T-helper 2 cell treated with Interferon-gamma antibody and Interleukin-4, amounts not matched to agents 5 μg/mL and 100 μg/mL, for 36 hours (primary cell): ENCODE measurements around the gene TGM3.
"Not testable (repeated sequence)": the region's sequence is repeated elsewhere in the genome, so short reads cannot be mapped to it uniquely, and the experiment has no call there.

Experiments
- DNase-seq: peaks from one replicate; pipeline ENCODE4 v3.0.0; 2021; ENCODE audit warnings: low spot score
- H3K27ac Mint-ChIP-seq: one replicate; pipeline ENCODE4 v1.8.0; 2021; ENCODE audit warnings: mild to moderate bottlenecking, mixed read lengths
- H3K27me3 Mint-ChIP-seq: one replicate; pipeline ENCODE4 v1.8.0; 2021; ENCODE audit warnings: low read depth, mixed read lengths
- H3K36me3 Mint-ChIP-seq: one replicate; pipeline ENCODE4 v1.8.0; 2021; ENCODE audit warnings: low read depth, mixed read lengths
- H3K4me1 Mint-ChIP-seq: one replicate; pipeline ENCODE4 v1.8.0; 2021; ENCODE audit warnings: low read depth, mixed read lengths
- H3K4me3 Mint-ChIP-seq: one replicate; pipeline ENCODE4 v1.8.0; 2022; ENCODE audit warnings: mild to moderate bottlenecking, moderate library complexity, mixed read lengths
- H3K9me3 Mint-ChIP-seq: one replicate; pipeline ENCODE4 v1.8.0; 2021; ENCODE audit warnings: mixed read lengths

TGM3 gene

DNA sequence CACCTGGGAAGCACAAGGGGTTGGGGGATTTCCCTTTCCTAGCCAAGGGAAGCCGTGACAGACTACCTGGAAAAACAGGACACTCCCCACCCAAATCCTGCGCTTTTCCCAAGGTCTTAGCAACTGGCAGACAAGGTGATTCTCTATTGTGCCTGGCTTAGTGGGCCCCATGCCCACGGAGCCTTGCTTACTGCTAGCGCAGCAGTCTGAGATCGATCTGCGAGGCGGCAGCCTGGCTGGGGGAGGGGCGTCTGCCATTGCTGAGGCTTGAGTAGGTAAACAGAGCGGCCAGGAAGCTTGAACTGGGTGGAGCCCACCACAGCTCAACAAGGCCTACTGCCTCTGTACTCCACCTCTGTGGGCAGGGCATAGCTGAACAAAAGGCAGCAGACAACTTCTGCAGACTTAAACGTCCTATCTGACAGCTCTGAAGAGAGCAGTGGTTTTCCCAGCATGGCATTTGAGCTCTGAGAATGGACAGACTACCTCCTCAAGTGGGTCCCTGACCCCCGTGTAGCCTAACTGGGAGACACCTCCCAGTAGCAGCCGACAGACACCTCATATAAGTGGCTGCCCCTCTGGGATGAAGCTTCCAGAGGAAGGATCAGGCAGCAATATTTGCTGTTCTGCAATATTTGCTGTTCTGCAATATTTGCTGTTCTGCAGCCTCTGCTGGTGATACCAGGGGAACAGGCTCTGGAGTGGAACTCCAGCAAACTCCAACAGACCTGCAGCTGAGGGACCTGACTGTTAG, 31.0 kb upstream of the TGM3 start:
- peaks cover 29% of the 10 kb centered on the region for H3K27me3 Mint-ChIP-seq
- H3K4me3 Mint-ChIP-seq, H3K36me3 Mint-ChIP-seq, H3K4me1 Mint-ChIP-seq, H3K9me3 Mint-ChIP-seq, DNase-seq, H3K27ac Mint-ChIP-seq: not testable (repeated sequence)

DNA sequence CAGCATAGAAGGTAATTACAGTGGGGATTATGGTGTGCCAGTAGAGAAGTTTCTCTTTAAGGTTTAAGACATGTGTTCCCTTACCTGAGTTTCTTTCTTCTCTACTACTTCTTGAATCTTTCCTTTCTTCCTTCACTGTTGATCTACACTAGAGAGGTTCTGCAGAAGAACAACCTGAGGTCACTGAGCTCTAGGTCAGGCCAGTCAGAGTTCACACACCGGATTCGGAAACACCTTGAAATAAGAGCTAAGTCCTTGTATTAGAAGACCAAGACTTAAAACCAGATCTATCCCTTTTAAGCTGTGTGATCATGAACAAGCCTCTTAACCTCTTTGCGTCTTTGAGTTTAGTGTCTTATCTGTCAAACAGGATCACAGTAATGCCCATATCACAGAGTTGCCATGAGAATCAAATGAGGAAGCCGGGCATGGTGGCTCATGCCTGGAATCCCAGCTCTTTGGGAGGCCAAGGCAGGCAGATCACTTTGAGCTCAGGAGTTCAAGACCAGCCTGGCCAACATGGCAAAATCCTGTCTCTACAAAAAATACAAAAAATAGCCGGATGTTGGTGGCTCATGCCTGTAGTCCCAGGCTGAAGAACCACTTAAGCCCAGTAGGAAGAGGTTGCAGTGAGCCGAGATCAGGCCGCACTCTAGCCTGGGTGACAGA, 22.0 kb upstream of the TGM3 start:
- H3K4me3 Mint-ChIP-seq: no peak overlapping the region
- H3K36me3 Mint-ChIP-seq: no peaks in the 10 kb centered on the region
- no peaks in the 10 kb centered on the region for H3K4me1 Mint-ChIP-seq
- H3K27ac Mint-ChIP-seq: no peak overlapping the region
- DNase-seq: no peak
- peaks cover 12% of the 10 kb centered on the region for H3K27me3 Mint-ChIP-seq
- H3K9me3 Mint-ChIP-seq: no peaks in the 10 kb centered on the region

DNA sequence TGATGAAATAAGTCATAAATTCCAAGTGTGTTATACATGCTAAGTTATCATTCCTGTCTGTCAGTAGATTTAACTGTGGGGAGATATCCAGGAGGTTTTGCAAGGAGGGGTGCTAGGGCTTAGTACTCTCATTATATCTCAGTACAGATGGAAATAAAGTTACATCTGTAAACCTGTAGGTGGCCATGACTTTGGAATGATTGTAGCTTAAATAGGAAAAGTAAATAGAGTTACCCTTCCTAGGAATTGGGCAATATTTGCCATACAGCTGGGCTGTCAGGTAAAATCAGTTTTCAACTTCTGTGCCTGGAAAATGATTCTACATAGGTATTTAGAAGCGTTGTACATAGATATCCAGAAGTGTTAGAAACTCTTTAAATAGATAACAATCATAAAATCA, 19.8 kb upstream of the TGM3 start:
- peaks cover 8% of the 10 kb centered on the region for H3K27me3 Mint-ChIP-seq
- no peaks in the 10 kb centered on the region for H3K36me3 Mint-ChIP-seq
- no peak overlapping the region for H3K4me3 Mint-ChIP-seq
- DNase-seq: no peak
- no peak overlapping the region for H3K27ac Mint-ChIP-seq
- H3K4me1 Mint-ChIP-seq: no peaks in the 10 kb centered on the region
- no peaks in the 10 kb centered on the region for H3K9me3 Mint-ChIP-seq

DNA sequence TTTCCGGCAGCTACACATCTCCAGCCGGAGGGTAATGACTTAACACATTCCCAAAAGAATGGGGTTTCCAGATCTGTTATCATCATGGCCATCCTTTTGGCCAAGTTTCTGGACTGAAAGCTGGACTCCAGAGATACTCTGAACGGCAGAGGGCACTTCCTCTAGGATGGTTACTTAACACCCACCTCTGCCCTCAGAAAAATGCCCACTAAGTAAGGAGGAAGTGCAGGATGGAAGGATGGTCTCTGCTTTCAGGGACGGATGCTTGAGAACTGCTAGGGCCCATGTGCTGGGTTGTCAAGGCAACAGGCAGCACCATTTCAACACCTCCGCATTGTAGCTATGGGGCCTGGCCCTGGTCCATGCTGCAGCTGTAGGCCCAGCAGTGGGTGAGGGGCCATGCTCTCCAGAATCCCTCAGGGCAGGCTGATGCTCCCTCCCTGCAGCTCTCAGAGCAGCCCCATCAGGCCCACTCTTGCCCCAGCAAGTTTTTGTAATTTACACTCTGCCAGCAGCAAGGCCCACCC, 16.5 kb upstream of the TGM3 start:
- Mint-ChIP-seq H3K9me3 (no peaks in the 10 kb centered on the region), H3K36me3 (no peaks in the 10 kb centered on the region), H3K27me3 (peaks cover 8% of the 10 kb centered on the region), H3K4me3 (no peak overlapping the region), H3K4me1 (no peaks in the 10 kb centered on the region), H3K27ac (no peak overlapping the region)
- DNase-seq: no peak

DNA sequence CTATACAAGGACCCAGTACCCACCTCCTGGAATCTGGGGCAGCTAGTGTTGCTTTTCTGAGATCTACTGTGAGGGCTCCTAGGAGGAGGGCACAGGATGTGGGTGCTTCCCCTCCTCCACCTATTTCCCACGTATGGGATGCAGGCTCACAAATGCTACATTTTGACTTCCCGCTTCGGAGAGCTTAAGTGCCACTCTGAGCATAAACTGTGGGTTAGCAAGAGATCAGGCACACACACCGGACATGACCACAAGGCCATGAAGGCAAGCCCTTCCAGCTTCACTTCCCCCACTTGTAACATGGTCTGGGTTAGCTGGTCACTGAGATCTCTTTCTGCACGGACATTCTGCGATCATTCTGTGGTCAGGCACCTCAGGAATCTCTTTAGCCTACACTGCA, 15.7 kb upstream of the TGM3 start:
- DNase-seq: no peak
- H3K9me3 Mint-ChIP-seq: no peaks in the 10 kb centered on the region
- H3K27ac Mint-ChIP-seq: no peak overlapping the region
- no peak overlapping the region for H3K4me3 Mint-ChIP-seq
- H3K27me3 Mint-ChIP-seq: peaks cover 8% of the 10 kb centered on the region
- H3K4me1 Mint-ChIP-seq: no peaks in the 10 kb centered on the region
- H3K36me3 Mint-ChIP-seq: no peaks in the 10 kb centered on the region

DNA sequence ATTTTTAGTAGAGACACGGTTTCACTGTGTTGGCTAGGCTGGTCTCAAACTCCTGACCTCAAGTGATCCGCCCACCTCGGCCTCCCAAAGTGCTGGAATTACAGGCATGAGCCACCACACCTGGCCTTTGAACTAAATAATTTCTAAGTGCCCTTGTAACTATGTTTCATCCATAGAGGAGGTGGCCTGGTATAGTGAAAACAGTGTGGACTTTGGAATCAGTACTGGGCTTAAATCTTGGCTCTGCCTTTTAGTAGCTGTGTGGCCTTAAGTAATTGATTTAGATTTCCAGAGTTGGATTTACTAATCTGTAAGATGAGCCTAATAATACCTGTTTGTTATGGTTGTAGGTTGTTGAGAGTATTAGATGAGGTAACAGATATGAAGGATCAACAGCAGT, 14.2 kb upstream of the TGM3 start:
- no peak for DNase-seq
- no peak overlapping the region for H3K27ac Mint-ChIP-seq
- H3K4me1 Mint-ChIP-seq: no peaks in the 10 kb centered on the region
- peaks cover 6% of the 10 kb centered on the region for H3K27me3 Mint-ChIP-seq
- no peaks in the 10 kb centered on the region for H3K36me3 Mint-ChIP-seq
- no peak overlapping the region for H3K4me3 Mint-ChIP-seq
- H3K9me3 Mint-ChIP-seq: no peaks in the 10 kb centered on the region

DNA sequence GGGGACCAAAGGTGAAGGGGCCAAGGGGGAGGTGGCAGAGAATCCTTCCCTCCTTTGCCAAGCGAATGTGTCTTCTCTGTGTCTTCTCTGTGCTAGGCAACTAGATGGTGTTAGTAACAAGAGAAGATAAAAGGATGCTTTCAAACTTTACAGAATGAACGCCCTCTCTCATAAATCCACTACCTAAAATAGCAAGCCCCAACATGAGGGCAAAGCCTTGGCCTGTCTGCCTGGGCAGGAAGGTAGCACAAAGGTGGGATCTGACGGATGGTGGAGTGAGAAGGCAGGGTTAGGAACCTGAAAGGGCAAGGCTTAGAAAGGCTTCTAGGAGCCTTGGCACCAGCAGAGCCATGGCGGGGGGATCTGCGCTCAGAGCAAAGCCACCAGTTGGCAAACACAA, 13.6 kb upstream of the TGM3 start:
- DNase-seq: no peak
- H3K27ac Mint-ChIP-seq: no peak overlapping the region
- H3K27me3 Mint-ChIP-seq: peaks cover 4% of the 10 kb centered on the region
- H3K4me3 Mint-ChIP-seq: no peak overlapping the region
- no peaks in the 10 kb centered on the region for H3K36me3 Mint-ChIP-seq
- no peaks in the 10 kb centered on the region for H3K4me1 Mint-ChIP-seq
- H3K9me3 Mint-ChIP-seq: no peaks in the 10 kb centered on the region

DNA sequence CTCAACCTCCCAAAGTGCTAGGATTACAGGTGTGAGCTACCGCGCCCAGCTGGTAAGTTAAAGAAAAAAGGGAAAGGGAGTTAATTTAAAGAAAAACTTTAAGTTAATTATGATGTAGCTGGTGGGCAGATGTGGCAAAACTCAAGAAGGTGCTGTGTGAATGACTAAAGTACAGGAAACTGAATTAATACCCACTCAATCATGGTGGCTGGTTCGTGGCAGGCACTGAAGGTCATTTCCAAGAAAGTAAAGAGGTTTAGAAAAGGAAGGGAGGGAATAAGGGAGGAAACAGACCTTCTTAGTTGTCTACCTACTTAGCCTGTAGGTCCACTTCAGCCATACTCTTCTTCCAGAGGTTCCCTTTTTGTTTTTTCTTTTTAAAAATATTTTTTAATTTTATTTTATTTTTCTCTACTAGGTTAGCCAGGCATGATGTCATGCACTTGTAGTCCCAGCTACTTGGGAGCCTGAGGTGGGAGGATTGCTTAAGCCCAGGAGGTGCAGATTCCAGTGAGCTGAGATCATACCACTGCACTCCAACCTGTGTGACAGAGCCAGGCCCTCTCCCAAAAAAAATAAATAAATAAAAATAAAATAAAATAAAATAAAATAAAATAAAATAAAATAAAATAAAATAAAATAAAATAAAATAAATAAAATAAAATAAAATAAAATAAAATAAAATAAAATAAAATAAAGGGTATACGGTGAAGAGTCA, 11.9 kb upstream of the TGM3 start:
- H3K4me1 Mint-ChIP-seq: peaks cover 3% of the 10 kb centered on the region

DNA sequence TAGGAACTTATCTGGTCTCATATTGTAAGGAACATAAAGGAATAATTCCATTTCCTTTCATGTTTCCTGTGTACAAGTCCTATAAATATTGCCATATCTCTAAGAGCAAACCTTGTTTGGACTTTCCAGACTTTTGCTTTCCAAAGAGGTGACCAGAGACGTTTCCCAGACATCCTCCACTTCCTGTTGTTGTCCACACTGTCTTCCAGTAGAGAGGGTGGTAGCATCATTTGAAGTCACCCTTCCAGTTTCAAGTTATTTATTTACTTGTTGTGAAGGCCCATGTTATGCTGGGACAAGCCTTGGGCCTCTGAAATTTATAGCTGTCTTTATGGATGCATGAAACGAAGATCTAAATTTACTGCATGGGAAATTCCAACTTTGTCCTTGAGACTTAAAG, 10.6 kb upstream of the TGM3 start:
- DNase-seq: no peak
- Mint-ChIP-seq H3K36me3 (no peaks in the 10 kb centered on the region), H3K9me3 (no peaks in the 10 kb centered on the region), H3K27ac (no peak overlapping the region), H3K27me3 (peaks cover 4% of the 10 kb centered on the region), H3K4me1 (peaks cover 6% of the 10 kb centered on the region), H3K4me3 (no peak overlapping the region)

More for the DNA sequence above, 11.9 kb upstream of the TGM3 start:
- DNase-seq: no peak
- Mint-ChIP-seq H3K4me3 (no peak overlapping the region), H3K27me3 (peaks cover 4% of the 10 kb centered on the region), H3K9me3 (no peaks in the 10 kb centered on the region), H3K36me3 (no peaks in the 10 kb centered on the region), H3K27ac (no peak overlapping the region)

DNA sequence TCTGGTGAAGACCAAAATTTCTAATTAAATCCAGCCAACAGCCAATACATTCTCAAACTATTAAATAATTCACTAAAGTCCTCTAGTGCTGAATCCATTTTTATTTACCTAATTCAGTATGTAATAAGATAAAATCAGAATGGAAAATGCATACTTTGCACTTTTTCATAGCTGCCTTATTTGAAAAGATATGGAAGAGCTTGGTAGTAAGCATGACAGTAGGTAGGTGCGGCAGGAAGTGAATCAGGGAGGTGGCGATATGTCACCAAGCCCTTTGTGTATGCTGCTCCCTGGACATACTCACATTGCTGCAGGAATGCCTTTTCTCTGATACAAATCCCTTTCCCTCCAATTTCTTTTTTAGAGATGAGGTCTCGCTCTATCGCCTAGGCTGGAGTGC, 10.2 kb upstream of the TGM3 start:
- DNase-seq: no peak
- Mint-ChIP-seq H3K4me1 (peaks cover 6% of the 10 kb centered on the region), H3K36me3 (no peaks in the 10 kb centered on the region), H3K27ac (no peak overlapping the region), H3K27me3 (peaks cover 4% of the 10 kb centered on the region), H3K4me3 (no peak overlapping the region), H3K9me3 (no peaks in the 10 kb centered on the region)

DNA sequence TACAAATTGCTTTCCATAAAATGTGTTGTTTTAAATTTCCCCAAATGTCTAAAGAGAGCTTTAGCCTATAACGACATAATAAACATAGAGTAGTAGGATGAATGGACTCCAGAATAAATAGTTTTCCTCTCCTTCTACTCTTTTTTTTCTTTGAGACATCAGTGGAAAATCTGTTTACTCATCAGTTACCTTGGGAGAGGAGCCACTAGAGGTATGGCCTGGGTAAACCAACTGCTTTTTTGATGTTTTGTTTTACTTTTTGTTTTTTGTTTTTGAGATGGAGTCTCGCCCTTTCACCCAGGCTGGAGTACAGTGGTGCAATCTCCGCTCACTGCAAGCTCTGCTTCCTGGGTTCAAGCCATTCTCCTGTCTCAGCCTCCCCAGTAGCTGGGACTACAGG, 8.3 kb upstream of the TGM3 start:
- no peaks in the 10 kb centered on the region for H3K27me3 Mint-ChIP-seq
- H3K9me3 Mint-ChIP-seq: no peaks in the 10 kb centered on the region
- peaks cover 6% of the 10 kb centered on the region for H3K4me1 Mint-ChIP-seq
- DNase-seq: no peak
- no peak overlapping the region for H3K27ac Mint-ChIP-seq
- no peaks in the 10 kb centered on the region for H3K36me3 Mint-ChIP-seq
- H3K4me3 Mint-ChIP-seq: no peak overlapping the region

DNA sequence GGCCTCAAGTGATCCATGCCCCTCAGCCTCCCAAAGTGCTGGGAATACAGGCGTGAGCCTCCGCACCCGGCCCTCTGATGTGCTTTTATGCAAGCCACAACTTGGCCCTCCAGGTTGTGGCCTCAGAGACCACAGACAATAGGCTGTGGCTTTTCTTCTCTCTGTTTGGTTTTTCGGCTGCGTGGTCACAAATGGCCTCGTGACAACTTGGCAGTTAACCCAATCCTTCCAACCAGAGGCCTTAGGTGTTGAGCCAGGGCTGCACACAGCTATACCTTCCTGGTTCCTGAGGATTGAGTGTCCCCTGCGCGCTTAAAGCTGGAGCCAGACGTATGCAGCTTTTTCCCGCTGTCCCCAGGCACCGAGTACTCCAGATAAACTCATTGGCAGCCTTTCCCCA, 6.3 kb upstream of the TGM3 start:
- Mint-ChIP-seq H3K4me3 (no peak overlapping the region), H3K9me3 (no peaks in the 10 kb centered on the region), H3K36me3 (no peaks in the 10 kb centered on the region), H3K27me3 (no peaks in the 10 kb centered on the region), H3K4me1 (peaks cover 6% of the 10 kb centered on the region), H3K27ac (no peak overlapping the region)
- no peak for DNase-seq

DNA sequence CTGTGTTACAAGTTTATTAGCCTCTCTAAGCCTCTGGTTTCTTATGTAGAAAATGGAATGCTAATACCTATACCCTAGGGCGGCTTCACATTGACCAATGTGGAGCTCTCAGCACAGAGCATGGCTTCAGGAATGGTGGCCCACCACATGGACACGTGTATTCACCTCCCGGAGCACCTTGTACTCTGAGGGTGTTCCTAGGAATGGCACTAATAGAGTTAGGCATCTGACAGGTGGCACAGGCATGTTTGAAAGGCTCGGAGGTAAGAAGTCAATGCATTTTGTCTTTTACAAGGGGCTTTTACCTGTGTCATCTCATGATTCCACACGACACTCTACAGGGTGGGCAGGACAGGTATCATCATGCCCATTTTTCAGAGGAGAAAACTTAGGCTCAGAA, 5.3 kb upstream of the TGM3 start:
- Mint-ChIP-seq H3K9me3 (no peaks in the 10 kb centered on the region), H3K4me1 (peaks cover 6% of the 10 kb centered on the region), H3K4me3 (no peak overlapping the region), H3K36me3 (no peaks in the 10 kb centered on the region), H3K27ac (no peak overlapping the region), H3K27me3 (no peaks in the 10 kb centered on the region)
- DNase-seq: no peak

DNA sequence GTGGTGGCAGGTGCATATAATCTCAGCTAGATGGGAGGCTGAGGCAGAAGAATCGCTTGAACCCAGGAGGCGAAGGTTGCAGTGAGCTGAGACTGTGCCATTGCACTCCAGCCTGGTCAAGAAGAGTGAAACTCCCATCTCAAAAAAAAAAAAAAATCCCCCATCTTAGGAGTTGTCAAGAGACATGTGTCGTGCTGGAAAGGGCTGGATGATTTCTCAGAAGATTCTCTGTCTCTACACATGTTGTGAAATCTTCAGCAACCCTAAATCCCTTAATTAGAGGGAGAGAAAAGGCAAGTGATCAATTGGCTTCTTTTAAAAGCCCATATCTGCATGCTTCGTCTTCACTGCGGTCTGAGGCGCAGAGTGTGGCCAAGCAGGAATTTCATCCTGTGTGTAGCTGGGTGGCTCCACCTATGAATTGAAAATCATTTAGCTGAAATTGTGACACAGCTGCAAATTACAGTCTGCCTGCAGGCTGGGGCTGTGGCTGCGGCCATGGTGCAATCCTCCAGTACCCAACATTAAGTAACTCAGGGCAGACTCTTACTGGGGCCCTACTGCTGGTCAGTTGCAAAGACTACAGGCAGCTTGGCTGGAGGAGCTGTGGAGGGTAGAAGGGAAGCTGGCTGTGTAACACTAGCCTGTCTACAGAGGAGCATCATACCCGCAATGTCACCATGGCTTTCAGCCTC, 3.2 kb upstream of the TGM3 start:
- no peak overlapping the region for H3K27ac Mint-ChIP-seq
- H3K9me3 Mint-ChIP-seq: no peaks in the 10 kb centered on the region
- no peak overlapping the region for H3K4me3 Mint-ChIP-seq
- DNase-seq: no peak
- no peaks in the 10 kb centered on the region for H3K27me3 Mint-ChIP-seq
- peaks cover 6% of the 10 kb centered on the region for H3K4me1 Mint-ChIP-seq
- H3K36me3 Mint-ChIP-seq: no peaks in the 10 kb centered on the region
